ENCODE data around the gene SKAP2.

DNA sequence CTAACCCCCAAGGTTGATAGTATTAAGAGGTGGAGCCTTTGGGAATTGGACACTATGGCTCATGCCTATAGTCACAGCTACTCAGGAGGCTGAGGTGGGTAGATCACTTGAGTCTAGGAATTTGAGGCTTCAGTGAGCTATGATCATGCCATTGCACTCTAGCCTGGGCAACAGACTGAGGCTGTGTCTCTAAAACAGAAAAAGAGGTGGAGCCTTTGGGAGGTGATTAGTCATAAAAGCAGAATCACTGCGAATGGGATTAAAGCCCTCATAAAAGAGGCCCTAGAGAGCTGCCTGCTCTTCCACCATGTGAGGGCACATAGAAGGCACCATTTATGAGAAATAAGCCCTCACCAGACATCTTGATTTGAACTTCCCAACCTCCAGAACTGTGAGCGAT lies 81.9 kb downstream of the SKAP2 start:
- TF ChIP-seq POLR2A (IDR thresholded peaks at IDR 0.05; ENCODE audit: low read depth, low read length) (no peak), POLR2AphosphoS5 (IDR thresholded peaks at IDR 0.05; ENCODE audit: insufficient read depth, low read depth, low read length) (no peak), GATA2 (IDR thresholded peaks at IDR 0.05; ENCODE audit: insufficient read depth, insufficient read length, low read depth, low read length) (no peak), EZH2 (IDR thresholded peaks at IDR 0.05; ENCODE audit: borderline replicate concordance, low read depth, low read length, severe bottlenecking) (no peak), MYC (IDR thresholded peaks at IDR 0.05; ENCODE audit: low read depth, low read length) (no peak), MAX (IDR thresholded peaks at IDR 0.05; ENCODE audit: insufficient read depth, insufficient read length) (no peak), JUN (IDR thresholded peaks at IDR 0.05; ENCODE audit: borderline replicate concordance, insufficient read depth, insufficient read length, low read depth) (no peak)
- TF ChIP-seq, protein P1, sequence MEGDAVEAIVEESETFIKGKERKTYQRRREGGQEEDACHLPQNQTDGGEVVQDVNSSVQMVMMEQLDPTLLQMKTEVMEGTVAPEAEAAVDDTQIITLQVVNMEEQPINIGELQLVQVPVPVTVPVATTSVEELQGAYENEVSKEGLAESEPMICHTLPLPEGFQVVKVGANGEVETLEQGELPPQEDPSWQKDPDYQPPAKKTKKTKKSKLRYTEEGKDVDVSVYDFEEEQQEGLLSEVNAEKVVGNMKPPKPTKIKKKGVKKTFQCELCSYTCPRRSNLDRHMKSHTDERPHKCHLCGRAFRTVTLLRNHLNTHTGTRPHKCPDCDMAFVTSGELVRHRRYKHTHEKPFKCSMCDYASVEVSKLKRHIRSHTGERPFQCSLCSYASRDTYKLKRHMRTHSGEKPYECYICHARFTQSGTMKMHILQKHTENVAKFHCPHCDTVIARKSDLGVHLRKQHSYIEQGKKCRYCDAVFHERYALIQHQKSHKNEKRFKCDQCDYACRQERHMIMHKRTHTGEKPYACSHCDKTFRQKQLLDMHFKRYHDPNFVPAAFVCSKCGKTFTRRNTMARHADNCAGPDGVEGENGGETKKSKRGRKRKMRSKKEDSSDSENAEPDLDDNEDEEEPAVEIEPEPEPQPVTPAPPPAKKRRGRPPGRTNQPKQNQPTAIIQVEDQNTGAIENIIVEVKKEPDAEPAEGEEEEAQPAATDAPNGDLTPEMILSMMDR (IDR thresholded peaks at IDR 0.05; ENCODE audit: extremely low read depth in 1 of 2, insufficient read depth in 1 of 2, low read depth in 1 of 2, low read length in 2 of 2): no peak
